Ectodermal cell (in vitro differentiated cells): Measurements from ENCODE around the gene TEKT4.
"Not testable (repeated sequence)": the region's sequence is repeated elsewhere in the genome, so short reads cannot be mapped to it uniquely, and the experiment has no call there.

Experiments used
- H3K27ac ChIP-seq: 2 replicates; pipeline ENCODE4 v1.7.0; 2013; ENCODE audit warnings: mild to moderate bottlenecking, low read depth, low read length; ENCODE audit not compliant: insufficient read depth, poor library complexity, severe bottlenecking
- H3K27me3 ChIP-seq: 2 replicates; pipeline ENCODE4 v1.7.0; 2013; ENCODE audit warnings: mild to moderate bottlenecking, low read length; ENCODE audit not compliant: insufficient read depth, control insufficient read depth, poor library complexity, severe bottlenecking
- H3K36me3 ChIP-seq: one replicate; pipeline ENCODE4 v1.7.0; 2013; ENCODE audit warnings: low read length; ENCODE audit not compliant: control insufficient read depth, insufficient read depth
- H3K4me1 ChIP-seq: one replicate; pipeline ENCODE4 v1.7.0; 2013; ENCODE audit warnings: low read length; ENCODE audit not compliant: control insufficient read depth, insufficient read depth
- H3K4me3 ChIP-seq: 2 replicates; pipeline ENCODE4 v1.7.0; 2013; ENCODE audit warnings: low read depth, low read length, control low read depth; ENCODE audit not compliant: insufficient read depth
- H3K9me3 ChIP-seq: 2 replicates; pipeline ENCODE4 v1.7.0; 2013; ENCODE audit warnings: mild to moderate bottlenecking, low read length, moderate library complexity; ENCODE audit not compliant: control insufficient read depth
- WGBS, 2 experiments: methylation state at CpG; one replicate each; pipeline ENCODE4 v1.1.7; 2013; ENCODE audit warnings: missing lambda C conversion rate in 2 of 2; 5-methylcytosine and 5-hydroxymethylcytosine counted together

The TEKT4 gene

DNA sequence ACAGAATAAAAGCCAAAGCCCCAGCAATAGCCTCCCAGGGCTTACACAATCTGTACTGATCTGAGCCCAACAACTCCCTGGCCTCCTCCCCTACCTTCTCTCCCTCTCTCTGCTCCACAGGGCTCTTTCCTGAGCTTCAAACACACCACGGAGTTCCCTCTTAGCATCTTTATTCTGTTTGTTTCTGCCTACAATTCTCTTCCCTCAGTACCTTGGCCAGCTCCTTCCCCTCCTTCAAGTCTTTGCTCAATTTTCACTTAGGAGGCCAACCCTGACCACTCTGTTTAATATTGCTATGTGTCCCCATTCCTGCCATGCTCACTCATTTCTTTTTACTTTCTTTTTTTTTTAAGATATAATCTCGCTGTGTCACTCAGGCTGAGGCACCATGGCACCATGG, 53.8 kb downstream of the TEKT4 start:
- H3K9me3 ChIP-seq, H3K27ac ChIP-seq, H3K4me3 ChIP-seq, H3K36me3 ChIP-seq, H3K4me1 ChIP-seq, H3K27me3 ChIP-seq: not testable (repeated sequence)
- WGBS, 2 experiments = 44% methylated on average over 2 of the region's 2 CpGs
